ENCODE data around the gene MAPK12. TPM values are rescaled to one million over a fixed set of nuclear protein-coding genes. Genes with fewer than 3 reads are reported as not detected.

Gene MAPK12
- polyA plus RNA-seq, 1 donor from 2014 or later, result 36.7 TPM

GRCh38 chr22:50310031-50310722 is 48.7 kb upstream of the MAPK12 start:
- Histone ChIP-seq H3K36me3 (ENCODE audit: insufficient read depth, low read length) (no peaks in the 10 kb centered on the region), H3K79me2 (replicated peaks; ENCODE audit: insufficient read depth, low read length) (peaks cover 12% of the 10 kb centered on the region), H3F3A (ENCODE audit: insufficient read depth, low read length, poor library complexity, severe bottlenecking) (no peaks in the 10 kb centered on the region), H2AFZ (ENCODE audit: low read depth, low read length) (no peak overlapping the region), H3K4me3 (ENCODE audit: low read length) (no peak overlapping the region), H3K9ac (ENCODE audit: low read length) (no peak overlapping the region), H3K27me3 (ENCODE audit: insufficient read depth, low read depth, low read length) (no peaks in the 10 kb centered on the region), H3K27ac (ENCODE audit: low read length) (no peak overlapping the region), H3K4me2 (ENCODE audit: low read length) (no peak overlapping the region), H3K9me3 (ENCODE audit: low read length) (no peaks in the 10 kb centered on the region), H3K9me2 (ENCODE audit: insufficient read depth, low read length) (no peaks in the 10 kb centered on the region), H4K20me1 (ENCODE audit: insufficient read depth) (no peaks in the 10 kb centered on the region)
- no peak for TF ChIP-seq RAD21 (conservative IDR thresholded peaks at IDR 0.05)
- no peak for TF ChIP-seq EP300 (conservative IDR thresholded peaks at IDR 0.05; ENCODE audit: poor library complexity, severe bottlenecking)
- no peak for TF ChIP-seq REST (IDR thresholded peaks at IDR 0.05; ENCODE audit: borderline replicate concordance)
- no peak for TF ChIP-seq SMC3 (conservative IDR thresholded peaks at IDR 0.05; ENCODE audit: poor library complexity)
- TF ChIP-seq MXI1 (conservative IDR thresholded peaks at IDR 0.05; ENCODE audit: poor library complexity, severe bottlenecking), result no peak
- no peak for TF ChIP-seq EZH2 (IDR thresholded peaks at IDR 0.05; ENCODE audit: borderline replicate concordance, insufficient read depth, low read length, poor library complexity, severe bottlenecking)
- TF ChIP-seq, protein P1, sequence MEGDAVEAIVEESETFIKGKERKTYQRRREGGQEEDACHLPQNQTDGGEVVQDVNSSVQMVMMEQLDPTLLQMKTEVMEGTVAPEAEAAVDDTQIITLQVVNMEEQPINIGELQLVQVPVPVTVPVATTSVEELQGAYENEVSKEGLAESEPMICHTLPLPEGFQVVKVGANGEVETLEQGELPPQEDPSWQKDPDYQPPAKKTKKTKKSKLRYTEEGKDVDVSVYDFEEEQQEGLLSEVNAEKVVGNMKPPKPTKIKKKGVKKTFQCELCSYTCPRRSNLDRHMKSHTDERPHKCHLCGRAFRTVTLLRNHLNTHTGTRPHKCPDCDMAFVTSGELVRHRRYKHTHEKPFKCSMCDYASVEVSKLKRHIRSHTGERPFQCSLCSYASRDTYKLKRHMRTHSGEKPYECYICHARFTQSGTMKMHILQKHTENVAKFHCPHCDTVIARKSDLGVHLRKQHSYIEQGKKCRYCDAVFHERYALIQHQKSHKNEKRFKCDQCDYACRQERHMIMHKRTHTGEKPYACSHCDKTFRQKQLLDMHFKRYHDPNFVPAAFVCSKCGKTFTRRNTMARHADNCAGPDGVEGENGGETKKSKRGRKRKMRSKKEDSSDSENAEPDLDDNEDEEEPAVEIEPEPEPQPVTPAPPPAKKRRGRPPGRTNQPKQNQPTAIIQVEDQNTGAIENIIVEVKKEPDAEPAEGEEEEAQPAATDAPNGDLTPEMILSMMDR (IDR thresholded peaks at IDR 0.05; ENCODE audit: poor library complexity, severe bottlenecking), result no peak
- no peak for TF ChIP-seq POLR2AphosphoS5 (IDR thresholded peaks at IDR 0.05)
- TF ChIP-seq TAF1 (IDR thresholded peaks at IDR 0.05; ENCODE audit: low read depth), result no peak

DNA sequence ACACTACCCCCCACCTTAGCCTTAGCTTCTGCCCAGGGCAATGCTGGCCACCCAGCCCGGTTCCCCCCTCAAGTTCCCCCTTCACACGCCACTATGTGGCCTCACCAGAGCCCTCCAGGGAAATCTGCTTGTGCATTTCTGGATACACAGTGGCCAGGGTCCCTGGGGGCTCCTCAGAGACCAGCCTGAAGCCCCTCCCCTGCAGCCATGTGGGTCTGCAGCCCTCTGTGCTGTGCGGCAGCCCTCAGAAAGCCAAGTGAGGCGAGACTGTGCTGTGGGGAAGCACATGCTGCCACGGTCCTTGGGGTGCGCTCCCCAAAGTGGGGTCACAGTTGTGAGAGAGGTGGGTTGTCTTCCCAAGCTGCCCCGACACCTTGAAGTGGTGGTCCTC is 48.1 kb upstream of the MAPK12 start:
- no peaks in the 10 kb centered on the region for H3K36me3 ChIP-seq (ENCODE audit: insufficient read depth, low read length)
- H2AFZ ChIP-seq (ENCODE audit: low read depth, low read length), result no peak overlapping the region
- no peaks in the 10 kb centered on the region for H3K9me3 ChIP-seq (ENCODE audit: low read length)
- H3K4me2 ChIP-seq (ENCODE audit: low read length), result no peak overlapping the region
- H4K20me1 ChIP-seq (ENCODE audit: insufficient read depth), result no peaks in the 10 kb centered on the region
- no peak for TF ChIP-seq REST (IDR thresholded peaks at IDR 0.05; ENCODE audit: borderline replicate concordance)
- TF ChIP-seq, protein P1 (IDR thresholded peaks at IDR 0.05; ENCODE audit: poor library complexity, severe bottlenecking), result no peak
- no peak for TF ChIP-seq EP300 (conservative IDR thresholded peaks at IDR 0.05; ENCODE audit: poor library complexity, severe bottlenecking)
- TF ChIP-seq TAF1 (IDR thresholded peaks at IDR 0.05; ENCODE audit: low read depth), result no peak
- no peak for TF ChIP-seq POLR2AphosphoS5 (IDR thresholded peaks at IDR 0.05)
- TF ChIP-seq RAD21 (conservative IDR thresholded peaks at IDR 0.05), result no peak
- no peak for TF ChIP-seq EZH2 (IDR thresholded peaks at IDR 0.05; ENCODE audit: borderline replicate concordance, insufficient read depth, low read length, poor library complexity, severe bottlenecking)
- TF ChIP-seq SMC3 (conservative IDR thresholded peaks at IDR 0.05; ENCODE audit: poor library complexity), result no peak
- TF ChIP-seq MXI1 (conservative IDR thresholded peaks at IDR 0.05; ENCODE audit: poor library complexity, severe bottlenecking), result no peak
- H3K79me2 ChIP-seq (replicated peaks; ENCODE audit: insufficient read depth, low read length), result peaks cover 18% of the 10 kb centered on the region
- H3K9ac ChIP-seq (ENCODE audit: low read length), result no peak overlapping the region
- no peaks in the 10 kb centered on the region for H3K9me2 ChIP-seq (ENCODE audit: insufficient read depth, low read length)
- no peaks in the 10 kb centered on the region for H3F3A ChIP-seq (ENCODE audit: insufficient read depth, low read length, poor library complexity, severe bottlenecking)
- H3K27me3 ChIP-seq (ENCODE audit: insufficient read depth, low read depth, low read length), result no peaks in the 10 kb centered on the region
- H3K4me3 ChIP-seq (ENCODE audit: low read length), result no peak overlapping the region
- H3K27ac ChIP-seq (ENCODE audit: low read length), result no peak overlapping the region
